ENCODE data around the gene AMIGO2. TPM values are rescaled to one million over a fixed set of nuclear protein-coding genes. Genes with fewer than 3 reads are reported as not detected.

Gene AMIGO2
- total RNA-seq, 4 donors from 2014 or later = 5.8 to 17.8 (median 13.4) TPM

- no peak for TF ChIP-seq CTCF (IDR thresholded peaks at IDR 0.05)
- DNase-seq (ENCODE audit: low spot score) = no peak
- ATAC-seq (ENCODE audit: low FRiP score) = no peak
These were observed 20.4 kb upstream of the AMIGO2 start for GRCh38 chr12:47100160-47100559.

DNA sequence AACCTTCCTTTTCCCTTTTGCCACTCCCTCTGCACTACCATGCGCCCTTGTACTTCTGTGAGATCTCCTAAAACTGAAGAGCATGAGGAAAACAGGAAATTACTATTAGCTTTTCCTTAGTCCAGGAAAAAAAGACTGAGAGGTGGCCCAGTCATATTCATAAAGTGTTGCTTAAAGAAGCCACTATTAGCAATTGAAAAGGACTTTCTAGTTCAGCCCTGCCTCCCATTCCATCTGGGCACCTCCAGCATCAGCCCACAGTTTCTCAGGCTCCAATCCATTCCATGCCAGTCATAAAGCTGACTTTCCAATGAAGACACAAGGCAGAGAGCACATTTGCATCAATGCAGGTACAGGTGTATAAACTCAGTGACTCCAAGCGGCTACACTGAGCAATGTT is 19.9 kb upstream of the AMIGO2 start:
- no peak for TF ChIP-seq CTCF (IDR thresholded peaks at IDR 0.05)
- no peak for DNase-seq (ENCODE audit: low spot score)

DNA sequence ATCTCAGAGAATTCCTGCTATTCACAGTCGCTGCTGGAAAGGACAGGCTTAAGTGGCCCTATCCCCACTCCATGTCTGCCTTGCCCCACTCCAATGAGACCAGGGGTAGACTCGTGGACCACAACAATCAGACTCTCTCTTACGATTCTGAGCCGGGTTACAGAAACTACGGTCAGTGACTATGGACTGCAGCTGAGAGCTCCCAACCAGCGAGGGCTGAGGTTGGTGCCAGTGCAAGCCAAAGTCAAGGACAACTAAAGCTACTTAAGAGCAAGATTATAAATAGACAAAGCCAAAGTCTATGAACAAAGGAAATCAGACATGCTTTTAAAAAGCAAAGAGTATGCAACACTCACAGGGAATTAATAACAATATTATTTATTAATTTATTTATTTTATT is 18.3 kb upstream of the AMIGO2 start:
- no peak for TF ChIP-seq CTCF (IDR thresholded peaks at IDR 0.05)
- DNase-seq (ENCODE audit: low spot score) = no peak
- no peak for ATAC-seq (ENCODE audit: low FRiP score)

More for the DNA sequence above, 19.9 kb upstream of the AMIGO2 start:
- ATAC-seq (ENCODE audit: low FRiP score) = no peak

DNA sequence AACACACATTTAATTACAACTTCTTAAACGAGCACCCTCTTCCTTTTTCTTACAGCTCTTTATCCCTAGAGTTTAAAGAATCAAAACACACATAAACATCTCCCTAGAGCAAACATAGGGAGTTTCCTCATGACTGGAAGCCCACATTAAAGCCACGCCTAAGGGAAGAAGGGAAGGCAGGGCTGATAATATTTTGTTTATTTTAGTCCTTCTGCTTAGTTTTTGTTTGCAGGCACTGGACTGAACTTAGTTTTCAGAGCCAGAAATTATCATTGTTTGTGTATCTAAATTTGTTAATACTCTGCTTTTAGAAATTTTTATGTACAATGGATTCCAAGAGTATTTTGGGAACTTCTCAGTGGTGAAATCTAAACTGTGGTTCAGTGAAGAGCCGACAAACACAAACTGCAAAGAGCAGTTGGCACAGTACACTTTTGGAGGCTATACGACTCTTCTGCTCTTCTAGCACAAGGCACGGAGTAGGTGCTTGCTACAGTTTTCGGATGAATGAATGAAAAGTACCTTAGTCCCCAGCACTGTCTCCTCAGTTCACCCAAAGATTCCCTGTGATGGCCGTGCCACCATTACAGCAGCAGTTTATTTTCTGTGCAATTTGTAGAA is 17.6 kb upstream of the AMIGO2 start:
- TF ChIP-seq CTCF (IDR thresholded peaks at IDR 0.05) = no peak
- DNase-seq (ENCODE audit: low spot score) (no peak), ATAC-seq (ENCODE audit: low FRiP score) (no peak)

- ATAC-seq (ENCODE audit: low FRiP score) = no peak
- no peak for DNase-seq (ENCODE audit: low spot score)
- no peak for TF ChIP-seq CTCF (IDR thresholded peaks at IDR 0.05)
These were observed 15.9 kb upstream of the AMIGO2 start for GRCh38 chr12:47095446-47096236.

DNA sequence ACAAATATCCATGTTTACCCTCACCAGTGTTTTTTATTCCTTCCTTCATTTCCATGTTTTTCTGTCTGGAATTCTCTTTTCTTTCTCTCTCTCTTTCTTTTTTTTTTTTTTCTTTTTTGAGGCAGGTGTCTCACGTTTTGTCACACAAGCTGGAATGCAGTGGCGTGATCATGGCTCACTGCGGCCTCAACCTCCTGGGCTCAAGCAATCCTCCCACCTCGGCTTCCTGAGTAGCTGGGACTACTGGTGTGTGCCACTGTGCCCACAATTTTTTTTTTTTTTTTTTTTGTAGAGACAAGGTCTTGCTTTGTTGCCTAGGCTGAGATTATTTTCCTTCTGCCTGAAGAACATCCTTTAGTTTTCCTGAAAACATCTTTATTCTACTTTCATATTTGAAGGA is 15.0 kb upstream of the AMIGO2 start:
- ATAC-seq (ENCODE audit: low FRiP score) = no peak
- no peak for TF ChIP-seq CTCF (IDR thresholded peaks at IDR 0.05)
- no peak for DNase-seq (ENCODE audit: low spot score)

DNA sequence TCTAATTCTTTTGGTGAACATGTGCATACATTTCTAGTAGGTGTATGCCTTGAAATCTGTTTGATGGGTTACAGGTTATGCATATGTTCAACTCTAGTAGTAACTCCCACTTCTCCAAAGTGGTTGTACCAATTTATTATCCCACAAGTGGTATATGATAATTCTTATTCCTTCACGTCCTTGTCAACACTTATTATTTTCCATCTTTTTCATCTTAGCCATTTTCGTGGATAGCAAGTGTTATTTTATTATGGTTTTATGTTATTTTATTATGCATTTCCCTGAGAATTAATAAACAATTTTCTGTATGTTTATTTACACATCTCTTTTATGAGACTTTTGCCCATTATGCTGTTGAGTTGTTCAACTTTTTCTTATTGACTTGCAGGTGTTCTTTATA is 11.2 kb upstream of the AMIGO2 start:
- no peak for ATAC-seq (ENCODE audit: low FRiP score)
- no peak for TF ChIP-seq CTCF (IDR thresholded peaks at IDR 0.05)
- DNase-seq (ENCODE audit: low spot score) = no peak
